ENCODE data around the gene ROBO3.
A peak's percentile ranks its signal among the peaks of the same experiment; 100 is the strongest.

Gene ROBO3

DNA sequence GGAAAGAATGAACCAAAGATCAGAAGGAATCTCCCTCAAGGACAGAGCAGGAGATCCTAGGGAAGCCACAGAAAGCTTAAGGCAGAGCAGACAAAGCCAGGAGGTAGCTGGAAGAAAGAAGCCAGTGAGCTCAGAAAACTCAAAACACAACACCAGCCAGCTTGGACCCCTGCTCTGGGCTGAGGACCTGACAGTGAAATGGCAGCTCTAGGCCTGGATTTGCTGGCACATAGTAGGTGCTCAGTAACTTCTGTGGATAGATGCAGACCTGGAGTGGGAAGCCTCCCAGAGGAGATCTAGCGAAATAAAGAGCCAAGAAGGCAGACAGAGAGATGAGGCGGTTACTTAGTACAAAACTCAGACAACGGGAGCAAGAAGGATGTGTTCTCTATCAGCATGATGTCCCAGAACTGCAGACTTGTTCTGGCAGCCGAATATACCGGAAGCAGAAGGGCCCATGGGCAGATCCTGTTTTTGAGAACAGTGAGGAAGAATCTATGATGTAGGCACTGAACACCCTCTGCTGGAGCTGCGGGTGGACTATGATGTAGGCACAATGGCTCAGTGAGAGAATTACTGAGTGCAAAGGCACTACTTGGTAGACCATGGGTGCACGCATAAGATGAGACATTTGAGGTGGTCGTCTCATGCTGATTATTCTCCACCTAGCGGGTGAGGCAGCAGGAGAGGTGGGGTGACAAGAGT is 27.7 kb downstream of the ROBO3 start:
- DNase-seq (ENCODE audit: low read depth): no peak

DNA sequence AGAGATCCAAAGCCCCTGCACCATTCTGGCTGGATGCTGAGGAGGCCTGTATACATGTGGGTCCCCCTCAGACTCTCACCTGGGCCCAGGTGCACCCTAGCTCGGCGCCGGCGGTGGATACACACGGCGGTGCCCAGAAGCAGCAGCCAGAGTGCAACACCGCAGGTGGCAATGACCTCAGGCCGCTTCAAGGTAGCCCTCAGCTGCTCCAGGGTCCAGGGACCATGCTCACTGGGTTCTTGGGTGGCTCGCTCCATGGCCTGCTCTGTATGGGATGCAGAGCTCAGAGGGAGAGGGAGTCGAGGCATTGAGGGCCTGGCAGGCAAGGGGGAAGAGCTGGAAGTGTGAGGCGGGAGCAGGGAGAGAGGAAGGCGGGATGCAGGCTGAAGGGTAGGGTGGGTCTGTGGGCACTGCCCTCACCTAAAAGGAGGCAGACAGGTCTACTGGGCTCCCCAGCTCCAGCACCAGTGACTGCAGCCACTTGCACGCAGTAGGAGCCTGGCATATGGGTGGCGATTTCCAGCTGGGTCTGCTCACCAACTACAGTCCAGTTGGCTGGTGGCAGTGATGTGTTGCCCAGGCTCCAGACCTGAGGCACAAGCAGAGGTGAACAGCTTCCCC is 28.7 kb downstream of the ROBO3 start:
- no peak for DNase-seq (ENCODE audit: low read depth)

DNA sequence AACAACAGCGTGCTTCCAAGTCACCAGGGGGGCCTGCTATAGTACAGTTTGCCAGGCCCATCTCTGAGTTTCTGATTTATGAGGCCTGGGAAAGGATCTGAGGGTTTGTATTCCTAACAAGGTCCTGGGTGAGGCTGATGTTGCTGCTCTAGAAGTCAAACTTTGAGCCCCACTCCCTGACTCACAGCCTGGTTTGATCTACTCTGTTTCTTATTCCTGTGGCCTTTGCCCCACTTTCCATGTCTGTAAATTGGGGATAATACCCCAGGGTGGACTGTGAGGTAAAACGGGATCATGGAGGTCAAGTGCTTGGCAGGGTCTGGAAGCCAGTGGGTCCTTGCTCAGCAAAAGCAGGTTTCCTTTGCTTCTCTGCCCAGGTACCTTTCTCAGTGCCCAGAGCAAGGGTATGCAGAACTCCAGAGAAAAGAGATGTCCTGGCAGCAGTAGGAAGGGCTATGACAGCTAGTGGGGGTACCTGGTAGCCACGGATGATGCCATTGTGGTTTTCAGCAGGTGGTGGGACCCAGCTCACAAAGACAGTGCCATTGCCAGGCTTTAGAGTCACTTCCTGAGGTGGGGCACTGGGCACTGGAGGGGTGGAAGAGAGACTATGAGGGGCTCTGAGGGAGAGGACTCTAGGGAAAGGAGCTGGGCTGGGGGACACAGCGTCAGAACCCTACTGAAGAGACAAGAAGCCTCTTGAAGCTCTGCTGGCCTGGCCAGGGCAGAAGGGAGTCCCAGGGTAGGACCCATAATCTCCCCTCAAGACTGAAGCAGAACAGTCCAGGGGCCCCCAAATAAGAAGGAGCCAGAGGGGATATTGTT is 29.6 kb downstream of the ROBO3 start:
- no peak for DNase-seq (ENCODE audit: low read depth)

DNA sequence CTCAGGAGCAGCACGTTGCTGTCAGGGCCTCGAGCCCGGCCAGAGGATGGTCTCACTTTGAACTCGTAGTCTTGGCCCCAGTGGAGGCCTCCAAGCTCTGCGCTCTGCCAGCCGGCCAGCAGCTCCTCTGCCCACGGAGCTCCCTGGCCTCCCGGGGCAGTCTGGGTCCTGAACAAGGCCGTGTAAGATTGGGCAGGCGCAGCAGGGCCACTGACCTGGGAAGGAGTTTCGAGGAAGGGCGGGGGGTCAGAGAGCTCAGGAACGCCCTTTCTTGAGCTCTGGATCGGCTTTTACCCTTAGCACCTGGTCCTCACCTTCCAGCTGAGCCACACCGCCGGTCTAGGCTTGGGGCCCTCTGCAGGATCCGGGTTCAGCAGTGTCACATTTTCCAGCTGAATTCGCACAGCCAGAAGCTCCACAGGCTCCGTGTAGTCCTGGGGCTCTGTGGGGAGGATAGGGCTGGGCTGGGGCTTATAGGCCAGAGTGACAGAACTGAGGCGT is 30.3 kb downstream of the ROBO3 start:
- DNase-seq (ENCODE audit: low read depth): no peak

DNA sequence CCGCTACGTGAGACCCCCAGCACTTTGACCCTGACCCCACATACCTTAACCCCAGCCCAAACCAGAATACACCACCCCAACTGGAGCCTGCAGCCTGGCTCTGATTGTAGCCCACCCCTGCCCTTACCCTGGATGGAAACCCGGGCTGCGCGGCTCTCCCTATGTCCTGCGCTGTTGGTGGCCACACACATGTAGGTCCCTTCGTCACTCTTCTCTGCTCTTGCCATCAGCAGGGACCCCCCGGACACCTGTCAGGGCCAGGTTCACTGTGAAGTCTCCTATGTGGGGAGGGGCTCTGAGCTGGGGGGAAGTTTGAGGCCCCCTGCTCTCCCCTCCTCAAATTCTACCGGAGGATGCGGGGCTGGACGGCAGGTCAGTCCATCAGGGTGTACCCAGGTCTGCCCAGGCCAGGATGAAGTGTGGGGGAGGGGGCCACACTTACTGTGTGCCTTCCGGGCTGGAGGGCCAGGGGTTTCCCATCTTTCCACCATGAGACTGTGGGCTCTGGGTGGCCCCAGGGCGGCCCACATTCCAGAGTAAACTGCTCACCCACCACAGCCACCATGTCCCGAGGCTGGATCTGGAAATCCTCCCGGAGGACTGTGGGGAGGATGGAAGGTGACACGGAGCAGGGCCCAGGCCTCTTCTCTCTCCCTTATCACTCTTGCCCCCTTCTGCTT is 31.0 kb downstream of the ROBO3 start:
- no peak for DNase-seq (ENCODE audit: low read depth)

DNA sequence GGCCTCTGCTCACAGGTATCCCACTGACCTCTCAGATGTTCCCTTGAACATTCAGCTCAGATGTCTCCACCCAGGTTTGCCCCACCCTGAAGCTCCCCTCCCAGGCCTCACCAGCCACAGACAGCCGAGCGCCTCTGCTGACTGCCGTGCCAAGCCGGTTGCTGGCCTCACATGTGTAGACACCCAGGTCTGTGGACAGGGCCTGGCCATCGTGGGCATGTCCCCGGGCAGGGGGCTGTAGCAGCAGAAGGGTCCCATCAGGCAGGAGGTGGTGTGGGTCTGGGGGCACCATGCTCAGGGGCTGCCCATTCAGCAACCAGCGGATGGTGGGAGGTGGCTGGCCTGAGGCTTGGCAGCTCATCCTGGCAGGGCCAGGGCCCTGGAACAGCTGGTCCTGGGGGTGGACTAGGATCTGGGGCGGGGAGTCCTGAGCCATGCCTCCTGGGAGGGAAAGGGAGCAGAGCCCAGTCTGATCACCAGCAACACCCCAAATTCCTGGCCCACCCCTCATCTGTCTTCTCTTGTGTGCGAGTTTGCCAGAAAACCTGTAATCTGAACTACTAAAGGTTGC is 31.7 kb downstream of the ROBO3 start:
- no peak for DNase-seq (ENCODE audit: low read depth)

DNA sequence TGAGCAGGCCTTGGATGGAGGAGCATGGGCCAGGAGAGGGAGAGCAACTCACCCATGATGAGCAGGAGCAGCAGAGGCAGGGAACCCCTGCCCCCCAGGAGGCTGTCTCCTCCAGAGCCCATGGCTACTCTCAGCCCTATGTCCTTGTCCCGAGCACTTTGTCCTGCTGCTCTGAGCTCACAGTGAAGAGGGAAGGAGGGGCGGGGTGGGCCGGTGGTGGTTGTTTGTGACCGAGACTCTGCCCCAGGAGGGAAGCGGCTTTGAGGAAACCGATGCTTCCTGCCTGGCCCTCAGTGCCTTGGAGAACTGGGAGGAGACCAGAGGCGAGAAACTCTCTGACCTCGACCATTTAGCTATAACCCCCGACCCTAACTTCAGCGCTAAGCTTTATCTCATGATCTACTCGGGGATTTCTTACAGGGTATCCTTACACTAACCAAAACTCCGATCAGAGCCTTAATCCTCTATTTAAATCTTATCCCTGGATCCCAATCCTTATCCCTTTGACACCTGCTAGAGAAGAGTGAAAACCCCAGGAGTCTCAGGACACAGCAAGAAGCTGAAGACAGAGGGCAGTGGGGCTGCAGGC is 32.5 kb downstream of the ROBO3 start, which contains the start of gene ROBO4:
ROBO4 (minus strand) TSS at position 192 of the 589 bp plus-strand sequence; CDS start at position 122, 70 bp downstream.
- no peak for DNase-seq (ENCODE audit: low read depth)

DNA sequence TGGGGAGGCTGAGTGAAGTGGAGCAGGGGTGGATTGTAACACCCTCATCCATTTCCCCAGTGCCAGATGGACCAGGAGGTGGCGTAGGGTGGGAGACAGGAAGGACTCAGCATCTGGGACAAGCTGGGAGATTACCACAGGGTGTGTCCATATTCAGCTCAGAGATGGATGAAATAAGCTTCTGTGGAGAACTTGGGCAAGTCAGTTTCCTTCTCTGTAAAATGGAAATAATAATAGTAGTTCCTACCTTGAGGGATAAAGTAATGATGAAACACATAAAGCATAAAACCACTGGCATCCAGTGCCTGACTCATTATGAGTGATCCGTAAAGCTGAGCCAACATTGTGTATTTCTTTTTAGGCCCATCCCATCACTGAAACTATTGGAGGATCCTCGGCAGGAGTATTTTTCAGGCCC is 33.0 kb downstream of the ROBO3 start:
- DNase-seq (ENCODE audit: low read depth): peak; percentile 66

DNA sequence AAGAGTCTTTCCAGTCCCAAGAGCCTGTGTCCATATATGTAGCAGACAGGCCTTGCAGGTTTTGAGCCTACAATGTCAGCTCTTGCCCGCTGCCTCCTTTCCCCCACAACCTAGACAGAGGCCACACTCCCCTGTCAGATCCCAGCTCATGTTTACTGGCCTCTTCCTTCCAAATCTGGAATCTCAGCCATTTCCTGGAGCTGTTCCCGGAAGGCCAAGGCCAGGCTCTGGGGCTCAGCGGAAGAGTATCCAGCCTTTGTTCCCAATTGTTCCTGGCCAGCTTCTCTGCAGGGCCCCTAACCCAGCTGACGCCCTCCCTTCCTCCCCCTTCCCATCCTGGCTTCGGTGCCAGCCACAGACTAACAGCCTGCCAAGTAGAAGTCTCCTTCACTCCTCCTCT is 33.5 kb downstream of the ROBO3 start:
- no peak for DNase-seq (ENCODE audit: low read depth)

DNA sequence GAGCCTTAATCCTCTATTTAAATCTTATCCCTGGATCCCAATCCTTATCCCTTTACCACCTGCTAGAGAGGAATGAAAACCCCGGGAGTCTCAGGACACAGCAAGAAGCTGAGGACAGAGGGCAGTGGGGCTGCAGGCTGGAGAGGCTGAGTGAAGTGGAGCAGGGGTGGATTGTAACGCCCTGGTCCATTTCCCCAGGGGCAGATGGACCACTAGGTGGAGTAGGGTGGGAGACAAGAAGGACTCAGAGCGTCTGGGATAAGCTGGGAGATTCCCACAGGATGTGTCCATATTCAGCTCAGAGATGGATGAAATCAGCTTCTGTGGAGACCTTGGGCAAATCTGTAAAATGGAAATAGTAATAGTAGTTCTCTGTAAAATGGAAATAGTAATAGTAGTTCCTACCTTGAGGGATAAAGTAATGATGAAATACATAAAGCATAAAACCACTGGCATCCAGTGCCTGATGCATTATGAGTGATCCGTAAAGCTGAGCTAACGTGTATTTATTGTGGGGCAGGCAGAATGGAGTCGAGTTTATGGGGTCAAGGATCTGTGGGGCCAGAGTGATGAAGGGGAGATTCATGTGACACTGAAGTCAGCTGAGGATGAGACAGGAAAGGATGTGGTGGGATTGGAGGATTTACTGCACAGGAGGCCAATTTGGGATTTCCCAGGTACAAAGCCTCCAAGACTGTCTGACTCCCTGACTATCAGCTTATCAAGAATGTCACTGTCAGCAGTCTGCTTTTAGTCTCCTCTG is 34.3 kb downstream of the ROBO3 start:
- no peak for DNase-seq (ENCODE audit: low read depth)

DNA sequence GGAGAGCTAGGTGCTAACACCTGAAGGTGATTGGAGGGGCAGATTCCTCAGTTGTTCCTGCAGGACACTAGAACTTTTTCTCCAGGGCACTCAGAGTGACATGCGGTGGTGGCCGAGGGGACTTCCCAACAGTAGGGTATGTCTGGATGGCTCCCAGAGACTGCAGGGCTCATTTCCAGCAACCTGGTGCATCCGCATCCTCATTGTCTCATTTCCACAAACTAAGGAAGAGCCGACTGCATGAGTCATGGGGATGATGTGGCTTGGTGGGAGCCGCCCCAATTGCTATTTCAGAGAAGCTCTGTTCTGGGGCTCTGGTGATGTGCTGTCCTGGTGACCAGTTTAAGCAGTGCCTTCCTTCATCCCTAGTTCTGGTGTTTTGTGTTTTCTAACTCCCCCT is 35.2 kb downstream of the ROBO3 start:
- peak; percentile 55 for DNase-seq (ENCODE audit: low read depth)

DNA sequence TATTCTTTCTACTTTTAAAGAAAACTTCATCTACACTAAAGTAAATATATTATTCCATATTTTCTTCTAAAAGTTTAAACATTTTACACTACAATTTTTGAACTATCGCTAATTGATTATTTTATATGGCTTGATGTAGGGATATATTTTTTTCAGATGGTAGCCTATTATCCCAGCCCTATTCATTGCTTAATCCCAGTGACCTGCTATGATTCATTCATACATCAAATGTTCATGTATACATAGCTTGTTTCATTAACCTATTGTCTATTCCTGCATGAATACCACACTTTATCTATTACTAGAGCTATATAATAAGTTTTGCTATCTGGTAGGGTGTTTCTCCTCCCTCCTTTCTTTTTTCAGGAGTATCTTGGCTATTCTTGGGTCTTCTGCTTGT is 37.4 kb downstream of the ROBO3 start:
- DNase-seq (ENCODE audit: low read depth): no peak

DNA sequence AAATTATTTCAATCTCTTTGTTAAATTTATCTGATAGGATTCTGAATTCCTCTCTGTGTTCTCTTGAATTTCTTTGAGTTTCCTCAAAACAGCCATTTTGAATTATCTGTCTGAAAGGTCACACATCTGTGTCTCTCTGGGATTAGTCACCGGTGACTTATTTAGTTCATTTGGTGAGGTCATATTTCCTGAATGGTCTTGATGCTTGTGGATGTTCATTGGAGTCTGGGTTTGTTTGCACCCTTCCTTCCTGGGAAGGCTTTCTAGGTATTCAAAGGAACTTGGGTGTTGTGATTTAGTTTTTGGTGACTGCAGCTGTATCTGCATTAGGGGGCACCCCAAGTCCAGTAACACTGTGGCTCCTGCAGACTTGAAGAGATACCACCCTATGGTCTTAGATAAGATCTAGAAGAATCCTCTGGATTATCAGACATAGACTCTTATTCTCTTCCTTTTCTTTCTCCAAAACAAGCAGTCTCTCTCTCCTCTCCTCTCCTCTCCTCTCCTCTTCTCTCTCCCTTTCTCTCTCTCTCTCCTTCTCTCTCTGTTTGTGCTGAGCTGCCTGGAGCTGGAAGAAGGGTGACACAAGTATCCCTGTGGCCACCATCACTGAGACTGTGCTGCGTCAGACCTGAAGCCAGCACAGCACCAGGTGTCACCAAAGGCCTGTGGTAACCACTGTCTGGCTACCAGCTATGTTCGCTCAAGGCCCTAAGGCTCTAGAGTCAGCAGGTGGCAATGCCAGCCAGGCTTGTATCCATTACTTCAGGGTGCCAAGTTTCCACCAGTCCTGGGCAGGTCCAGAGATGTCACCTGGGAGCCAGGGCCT is 50.5 kb downstream of the ROBO3 start:
- no peak for DNase-seq (ENCODE audit: low read depth)

DNA sequence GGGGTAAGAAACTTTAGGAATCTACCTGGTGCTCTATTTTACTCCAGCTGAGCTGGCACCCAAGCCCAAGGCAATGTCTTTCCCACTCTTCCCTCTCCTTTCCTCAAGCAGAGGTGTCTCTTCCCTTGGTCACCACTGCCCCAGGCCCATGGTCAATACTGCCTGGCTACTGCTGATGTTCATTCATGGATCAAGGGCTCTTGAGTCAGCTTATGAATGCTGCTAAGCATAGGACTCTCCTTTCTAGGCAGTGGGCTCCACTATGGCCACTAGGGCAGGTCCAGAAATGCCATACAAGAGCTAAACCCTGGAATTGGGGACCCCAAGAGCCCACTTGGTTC is 51.1 kb downstream of the ROBO3 start:
- DNase-seq (ENCODE audit: low read depth): no peak

DNA sequence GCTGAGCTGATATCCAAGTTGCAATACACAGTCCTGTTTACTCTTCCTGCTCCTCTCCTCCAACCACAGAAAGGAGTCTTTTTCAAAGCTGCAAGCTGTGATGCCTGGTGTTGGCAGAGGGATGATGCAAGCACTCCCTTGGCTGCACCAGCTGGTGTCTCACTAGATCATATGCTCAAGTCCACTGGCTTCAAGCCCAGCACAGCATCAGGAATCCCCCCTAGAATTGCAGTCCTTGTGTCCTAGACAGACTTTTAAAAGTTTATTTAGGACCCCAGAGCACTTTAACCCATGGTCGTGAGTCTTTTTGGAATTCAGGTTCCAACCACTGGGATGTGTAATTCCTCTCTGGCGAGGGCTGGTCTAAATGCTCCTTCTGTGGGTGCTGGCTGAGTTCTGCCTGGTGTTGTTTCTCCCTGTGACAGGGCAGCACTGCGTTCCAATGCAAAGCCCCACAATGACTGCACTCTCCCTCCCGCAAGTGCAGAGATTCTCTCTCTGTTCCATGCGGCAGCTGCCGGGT is 51.9 kb downstream of the ROBO3 start:
- no peak for DNase-seq (ENCODE audit: low read depth)

DNA sequence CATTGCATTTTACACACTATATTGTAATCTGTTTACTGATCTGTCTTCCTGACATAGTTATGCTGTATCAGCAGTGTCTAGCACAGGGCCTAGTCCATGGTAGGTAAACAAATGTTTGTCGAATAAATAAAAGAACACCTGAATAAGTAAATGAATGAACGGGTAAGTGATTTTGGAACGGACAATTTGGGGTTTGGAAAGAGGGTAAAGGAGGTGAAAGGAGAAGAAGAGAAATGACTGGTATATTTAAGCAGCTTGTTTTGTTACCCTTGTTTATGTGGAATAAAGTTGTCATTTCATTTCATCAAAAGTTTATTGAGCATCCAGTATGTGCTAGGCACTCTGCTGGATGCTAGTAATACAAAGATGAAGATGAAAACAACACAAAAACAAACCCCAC is 53.7 kb downstream of the ROBO3 start, which contains the start of gene HEPN1:
HEPN1 (plus strand) TSS at position 301 of the 400 bp plus-strand sequence.
- no peak for DNase-seq (ENCODE audit: low read depth)

DNA sequence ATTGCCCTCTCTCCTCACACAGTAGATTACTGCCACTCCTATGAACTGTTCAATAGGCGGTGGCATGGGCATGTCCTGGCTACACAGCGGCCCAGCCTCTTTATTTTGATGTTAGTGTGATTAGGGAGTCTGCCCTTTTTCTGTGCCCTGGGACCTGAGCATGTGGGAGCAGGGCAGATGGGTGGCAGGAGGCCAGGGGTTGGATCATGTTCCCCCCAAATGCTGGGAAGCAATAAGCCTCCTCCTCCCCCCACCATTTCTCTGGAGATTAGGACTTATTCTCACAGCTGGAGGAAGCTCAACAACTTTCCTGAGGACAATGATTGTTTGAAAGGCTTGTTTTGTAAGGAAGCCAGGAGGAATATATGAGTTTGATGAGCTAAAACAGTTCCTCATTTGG is 54.7 kb downstream of the ROBO3 start:
- no peak for DNase-seq (ENCODE audit: low read depth)

DNA sequence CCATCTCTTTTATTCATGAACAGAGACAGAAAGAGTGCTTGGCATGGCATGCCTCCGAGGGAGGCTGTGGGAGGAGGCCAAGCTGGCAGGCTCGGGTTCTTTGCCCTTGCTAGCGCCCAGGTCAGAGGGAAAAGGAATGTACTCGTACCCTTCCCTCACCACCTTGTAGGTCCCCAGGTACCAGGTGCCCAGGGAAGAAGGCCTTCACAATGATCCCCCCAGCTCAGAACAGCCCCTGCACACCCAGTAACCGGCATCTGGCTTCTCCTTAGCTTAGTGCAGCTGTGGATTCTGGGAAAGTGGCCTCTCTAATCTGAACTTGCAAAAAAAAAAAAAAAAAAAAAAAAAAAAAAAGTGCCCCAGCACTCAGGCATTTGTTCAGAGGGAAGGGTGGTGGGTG is 55.1 kb downstream of the ROBO3 start:
- no peak for DNase-seq (ENCODE audit: low read depth)

DNA sequence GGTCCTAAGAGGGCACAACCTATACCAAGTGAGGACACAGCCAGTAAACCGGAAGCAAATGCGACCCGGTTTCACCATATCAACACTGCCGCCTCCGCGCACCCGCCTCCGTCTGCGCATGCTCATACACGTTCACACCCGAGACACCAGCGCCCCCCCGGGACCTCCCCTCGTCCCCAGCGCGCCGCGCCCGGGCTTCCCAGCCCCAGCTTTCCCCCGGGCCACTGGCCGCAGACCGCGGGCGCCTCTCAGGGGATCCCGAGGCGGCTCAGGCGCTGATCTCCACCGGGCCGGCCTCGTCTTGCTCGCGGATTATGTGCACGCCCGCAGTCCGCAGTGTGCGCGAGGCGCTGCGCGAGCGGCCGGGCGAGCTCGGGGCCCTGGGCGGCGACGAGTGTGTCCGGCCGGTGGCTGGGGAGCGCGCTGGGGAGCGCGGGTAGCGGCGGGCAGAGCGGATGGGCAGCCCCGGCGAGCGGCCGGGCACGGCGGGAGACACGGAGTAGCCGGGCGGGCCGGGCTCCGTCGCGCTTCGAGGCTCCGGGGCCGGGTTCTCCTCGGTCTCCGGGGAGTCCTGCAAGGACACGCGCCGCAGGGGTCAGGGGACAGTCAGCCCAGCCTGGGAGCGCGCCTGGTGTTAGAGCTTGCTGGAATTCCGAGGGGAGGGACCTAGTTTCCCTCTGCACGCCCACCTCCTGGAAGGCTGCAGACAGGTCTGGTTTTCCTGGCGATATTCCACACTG is 55.8 kb downstream of the ROBO3 start:
- no peak for DNase-seq (ENCODE audit: low read depth)

Data from non-pigmented ciliary epithelial cell (primary cell).